ENCODE data around the gene OR10H5. TPM values are rescaled to one million over a fixed set of nuclear protein-coding genes. Genes with fewer than 3 reads are reported as not detected.
"Not testable (repeated sequence)": the region's sequence is repeated elsewhere in the genome, so short reads cannot be mapped to it uniquely, and the experiment has no call there.

Gene OR10H5
- total RNA-seq, 1 donor from 2014 or later: not detected

DNA sequence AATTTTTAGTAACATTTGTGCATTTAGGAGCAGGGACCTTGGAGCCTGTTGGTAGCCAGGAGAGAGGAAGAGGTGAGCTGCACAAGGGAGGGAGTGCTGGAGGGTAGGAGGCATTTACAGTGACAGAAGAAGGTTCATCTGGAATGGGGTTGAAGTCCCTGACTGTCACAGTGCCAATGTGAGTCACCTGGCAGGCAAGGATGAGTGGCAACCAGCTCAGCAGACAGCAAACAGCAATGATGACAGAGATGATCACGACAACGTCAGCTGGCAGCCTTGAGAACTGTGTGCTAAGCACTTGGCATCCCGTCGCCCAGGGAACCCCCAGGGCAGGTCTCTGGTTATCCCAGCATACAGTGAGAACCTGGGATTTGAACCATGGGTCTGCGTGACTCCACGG, 2.6 kb downstream of the OR10H5 start:
- H3K27me3 Mint-ChIP-seq: no peaks in the 10 kb centered on the region
- no peak overlapping the region for H3K27ac Mint-ChIP-seq
- H3K4me3 Mint-ChIP-seq: no peak overlapping the region
- H3K36me3 Mint-ChIP-seq: no peaks in the 10 kb centered on the region
- TF ChIP-seq, protein P1, sequence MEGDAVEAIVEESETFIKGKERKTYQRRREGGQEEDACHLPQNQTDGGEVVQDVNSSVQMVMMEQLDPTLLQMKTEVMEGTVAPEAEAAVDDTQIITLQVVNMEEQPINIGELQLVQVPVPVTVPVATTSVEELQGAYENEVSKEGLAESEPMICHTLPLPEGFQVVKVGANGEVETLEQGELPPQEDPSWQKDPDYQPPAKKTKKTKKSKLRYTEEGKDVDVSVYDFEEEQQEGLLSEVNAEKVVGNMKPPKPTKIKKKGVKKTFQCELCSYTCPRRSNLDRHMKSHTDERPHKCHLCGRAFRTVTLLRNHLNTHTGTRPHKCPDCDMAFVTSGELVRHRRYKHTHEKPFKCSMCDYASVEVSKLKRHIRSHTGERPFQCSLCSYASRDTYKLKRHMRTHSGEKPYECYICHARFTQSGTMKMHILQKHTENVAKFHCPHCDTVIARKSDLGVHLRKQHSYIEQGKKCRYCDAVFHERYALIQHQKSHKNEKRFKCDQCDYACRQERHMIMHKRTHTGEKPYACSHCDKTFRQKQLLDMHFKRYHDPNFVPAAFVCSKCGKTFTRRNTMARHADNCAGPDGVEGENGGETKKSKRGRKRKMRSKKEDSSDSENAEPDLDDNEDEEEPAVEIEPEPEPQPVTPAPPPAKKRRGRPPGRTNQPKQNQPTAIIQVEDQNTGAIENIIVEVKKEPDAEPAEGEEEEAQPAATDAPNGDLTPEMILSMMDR (conservative IDR thresholded peaks at IDR 0.05): no peak
- H3K9me3 Mint-ChIP-seq: peaks cover 3% of the 10 kb centered on the region
- no peaks in the 10 kb centered on the region for H3K4me1 Mint-ChIP-seq (ENCODE audit: unreplicated experiment)
- no peak for DNase-seq (ENCODE audit: extremely low spot score, unreplicated experiment)

DNA sequence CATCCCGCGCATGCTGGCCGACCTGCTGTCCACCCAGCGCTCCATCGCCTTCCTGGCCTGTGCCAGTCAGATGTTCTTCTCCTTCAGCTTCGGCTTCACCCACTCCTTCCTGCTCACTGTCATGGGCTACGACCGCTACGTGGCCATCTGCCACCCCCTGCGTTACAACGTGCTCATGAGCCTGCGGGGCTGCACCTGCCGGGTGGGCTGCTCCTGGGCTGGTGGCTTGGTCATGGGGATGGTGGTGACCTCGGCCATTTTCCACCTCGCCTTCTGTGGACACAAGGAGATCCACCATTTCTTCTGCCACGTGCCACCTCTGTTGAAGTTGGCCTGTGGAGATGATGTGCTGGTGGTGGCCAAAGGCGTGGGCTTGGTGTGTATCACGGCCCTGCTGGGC, 6.8 kb downstream of the OR10H5 start:
- not testable (repeated sequence) for H3K9me3 Mint-ChIP-seq; H3K4me3 Mint-ChIP-seq; H3K4me1 Mint-ChIP-seq (ENCODE audit: unreplicated experiment); H3K36me3 Mint-ChIP-seq; H3K27ac Mint-ChIP-seq; DNase-seq (ENCODE audit: extremely low spot score, unreplicated experiment); H3K27me3 Mint-ChIP-seq

GRCh38 chr19:15810335-15810734, 22.9 kb downstream of the OR10H5 start:
- Mint-ChIP-seq H3K27me3 (no peaks in the 10 kb centered on the region), H3K27ac (no peak overlapping the region), H3K9me3 (peaks cover 4% of the 10 kb centered on the region), H3K4me3 (no peak overlapping the region), H3K4me1 (ENCODE audit: unreplicated experiment) (no peaks in the 10 kb centered on the region), H3K36me3 (no peaks in the 10 kb centered on the region)
- TF ChIP-seq, protein P1 (conservative IDR thresholded peaks at IDR 0.05): no peak
- DNase-seq (ENCODE audit: extremely low spot score, unreplicated experiment): no peak

DNA sequence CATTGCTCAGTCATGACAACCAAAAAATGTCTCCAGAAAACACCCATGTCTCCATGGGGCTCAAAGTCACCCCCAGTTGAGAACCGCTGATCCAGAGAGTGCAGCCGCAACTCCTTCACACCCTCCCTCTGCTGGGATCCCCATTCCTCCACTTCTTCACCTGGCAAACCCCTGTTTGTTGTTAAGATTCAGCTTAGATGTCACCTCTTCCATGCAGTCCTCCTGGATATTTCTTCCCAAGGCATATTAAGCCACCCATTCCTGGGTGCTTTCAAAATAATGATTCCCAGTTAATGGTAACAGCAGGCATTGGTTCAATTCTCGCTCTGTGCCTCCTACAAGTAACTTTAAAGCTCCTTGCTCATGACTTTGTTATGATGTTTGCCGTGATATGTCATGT, 24.0 kb downstream of the OR10H5 start:
- peaks cover 4% of the 10 kb centered on the region for H3K9me3 Mint-ChIP-seq
- H3K4me1 Mint-ChIP-seq (ENCODE audit: unreplicated experiment): no peaks in the 10 kb centered on the region
- DNase-seq (ENCODE audit: extremely low spot score, unreplicated experiment): no peak
- no peaks in the 10 kb centered on the region for H3K27me3 Mint-ChIP-seq
- no peaks in the 10 kb centered on the region for H3K36me3 Mint-ChIP-seq
- TF ChIP-seq, protein P1 (conservative IDR thresholded peaks at IDR 0.05): no peak
- no peak overlapping the region for H3K27ac Mint-ChIP-seq
- no peak overlapping the region for H3K4me3 Mint-ChIP-seq

GRCh38 chr19:15812060-15812722, 24.7 kb downstream of the OR10H5 start:
- no peak for DNase-seq (ENCODE audit: extremely low spot score, unreplicated experiment)
- H3K9me3 Mint-ChIP-seq: peaks cover 4% of the 10 kb centered on the region
- no peaks in the 10 kb centered on the region for H3K4me1 Mint-ChIP-seq (ENCODE audit: unreplicated experiment)
- no peaks in the 10 kb centered on the region for H3K36me3 Mint-ChIP-seq
- TF ChIP-seq, protein P1 (conservative IDR thresholded peaks at IDR 0.05): no peak
- no peak overlapping the region for H3K27ac Mint-ChIP-seq
- no peaks in the 10 kb centered on the region for H3K27me3 Mint-ChIP-seq
- H3K4me3 Mint-ChIP-seq: no peak overlapping the region

DNA sequence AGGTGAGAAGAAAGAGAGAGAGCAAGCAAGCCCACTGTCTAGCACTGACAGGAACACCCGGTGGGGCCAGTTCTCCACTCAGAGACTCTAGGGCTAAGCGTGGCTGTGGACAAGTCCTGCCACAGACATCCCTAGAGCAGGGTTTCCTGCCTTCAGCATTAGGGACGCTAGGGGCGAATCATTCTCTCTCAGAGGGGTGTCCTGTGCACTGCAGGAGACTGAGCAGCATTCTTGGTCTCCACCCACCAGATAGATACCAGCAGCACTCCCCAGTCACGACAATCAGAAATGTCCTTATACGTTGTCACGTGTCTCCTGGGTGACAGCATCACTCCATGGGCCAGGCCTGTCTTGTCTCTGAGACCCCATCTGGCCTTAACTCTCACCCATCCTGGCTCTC, 26.5 kb downstream of the OR10H5 start:
- TF ChIP-seq, protein P1 (conservative IDR thresholded peaks at IDR 0.05): no peak
- no peaks in the 10 kb centered on the region for H3K27me3 Mint-ChIP-seq
- DNase-seq (ENCODE audit: extremely low spot score, unreplicated experiment): no peak
- no peak overlapping the region for H3K4me3 Mint-ChIP-seq
- H3K27ac Mint-ChIP-seq: no peak overlapping the region
- peaks cover 4% of the 10 kb centered on the region for H3K9me3 Mint-ChIP-seq
- no peaks in the 10 kb centered on the region for H3K36me3 Mint-ChIP-seq
- H3K4me1 Mint-ChIP-seq (ENCODE audit: unreplicated experiment): no peaks in the 10 kb centered on the region

Measured in type B pancreatic cell (in vitro differentiated cells).